Gastroesophageal sphincter (tissue), 4 donors: ENCODE results near the gene SCRN2. TPM values are rescaled to one million over a fixed set of nuclear protein-coding genes. Genes with fewer than 3 reads are reported as not detected.

Experiments
- ATAC-seq: fragments of 150-250 bp; one replicate; pipeline ENCODE4 v1.9.1; 2016; ENCODE audit warnings: mild to moderate bottlenecking, moderate library complexity
- H3K27ac ChIP-seq, 4 donors: fragments of 200-600 bp; sonication (generic) in 3 of 4; 1 replicate in 3 of 4; 2 replicates in 1 of 4; pipeline ENCODE4 v1.5.1; 2016 to 2019
- H3K27me3 ChIP-seq: fragments of 200-600 bp; sonication (generic); one replicate; pipeline ENCODE4 v1.5.1; 2019
- H3K36me3 ChIP-seq, 2 donors: fragments of 200-600 bp; sonication (generic); one replicate each; pipeline ENCODE4 v1.5.1; 2019; ENCODE audit warnings: control low read depth in 1 of 2
- H3K4me1 ChIP-seq, 3 donors: fragments of 200-600 bp; sonication (generic); 1 replicate in 2 of 3; 2 replicates in 1 of 3; pipeline ENCODE4 v1.5.1; 2016 to 2019; ENCODE audit warnings: control low read depth in 2 of 3
- H3K4me3 ChIP-seq, 2 donors: fragments of 200-600 bp; sonication (generic); one replicate each; pipeline ENCODE4 v1.5.1; 2019; ENCODE audit warnings: mild to moderate bottlenecking in 1 of 2, moderate library complexity in 1 of 2
- H3K9me3 ChIP-seq, 3 donors: fragments of 200-600 bp; sonication (generic); one replicate each; pipeline ENCODE4 v1.5.1; 2017 to 2019; ENCODE audit warnings: control low read depth in 2 of 3
- EP300 ChIP-seq: sonication (generic); formaldehyde crosslinking; IDR thresholded peaks from one replicate; pipeline ENCODE4 v1.6.1; 2017; ENCODE audit warnings: antibody characterized with exemption, mild to moderate bottlenecking
- POLR2A ChIP-seq, 2 donors: fragments of 450-650 bp; IDR thresholded peaks; one replicate each; pipeline ENCODE4 v1.6.1; 2017; ENCODE audit warnings: antibody characterized with exemption in 2 of 2, mild to moderate bottlenecking in 2 of 2, moderate library complexity in 1 of 2
- POLR2AphosphoS5 ChIP-seq: sonication (generic); formaldehyde crosslinking; IDR thresholded peaks from one replicate; pipeline ENCODE4 v1.6.1; 2017; ENCODE audit warnings: antibody characterized with exemption
- WGBS, 2 donors: methylation state at CpG; one replicate each; pipeline ENCODE4 v1.1.5; 2018; ENCODE audit warnings: low coverage in 1 of 2; 5-methylcytosine and 5-hydroxymethylcytosine counted together
- total RNA-seq, 4 donors: library from RNA; depleted of rRNA; stranded (reverse); fragments of >200 nt; gene quantifications; one replicate each; pipeline ENCODE4 v1.1.0, GENCODE V29; 2016
- TF ChIP-seq, protein P1 (sequence below), 4 experiments: fragments of 200-600 bp in 2 of 4; fragments of 450-650 bp in 2 of 4; sonication (generic) in 1 of 4; IDR thresholded peaks; one replicate each; pipeline ENCODE4 v1.5.1; 2017 to 2019; ENCODE audit warnings: antibody characterized with exemption in 4 of 4, mild to moderate bottlenecking in 2 of 4, moderate library complexity in 2 of 4

Gene SCRN2
- total RNA-seq, 4 donors from 2014 or later = 17.4 to 28.9 (median 21.8) TPM

DNA sequence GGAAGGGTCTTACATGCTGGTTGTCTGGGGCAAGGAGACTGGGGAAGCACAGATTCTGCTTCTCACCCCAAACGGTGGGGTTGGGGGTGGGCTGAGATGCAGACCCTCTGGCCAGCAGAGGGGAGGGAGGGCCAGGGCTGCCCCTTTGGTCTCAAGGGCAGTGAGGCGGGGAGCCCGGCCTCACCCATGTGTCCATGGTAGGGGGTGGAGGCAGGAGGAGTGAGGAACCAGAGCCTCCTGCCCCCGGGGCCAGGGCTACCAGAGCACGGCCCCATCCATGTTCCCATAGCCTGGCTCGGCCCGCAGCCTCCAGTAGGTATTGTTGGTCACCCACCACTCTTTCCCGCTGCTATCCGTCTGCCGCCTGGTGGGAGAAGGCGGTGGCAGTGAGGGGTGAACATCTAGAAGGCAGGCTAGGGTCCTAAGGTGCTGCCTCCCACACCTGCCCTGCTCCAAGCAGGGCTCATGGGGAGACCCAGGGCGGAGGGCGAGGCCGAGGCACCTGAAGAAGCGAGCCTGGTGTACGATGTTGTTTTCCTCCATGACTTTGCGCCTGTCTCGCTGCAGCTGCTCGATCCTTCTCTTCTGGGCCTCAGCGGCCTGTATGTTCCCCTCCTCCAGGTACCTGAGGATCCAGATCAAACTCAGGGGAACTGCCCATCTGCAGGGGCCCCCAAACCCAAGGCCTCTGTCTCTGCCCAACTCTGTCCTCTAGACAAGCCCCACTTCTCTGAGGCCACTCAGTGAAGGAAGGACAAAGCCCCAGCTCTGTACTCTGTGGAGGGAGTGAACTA lies 32.8 kb downstream of the SCRN2 start:
- no peak for ATAC-seq
- no peaks in the 10 kb centered on the region for H3K9me3 ChIP-seq
- TF ChIP-seq POLR2AphosphoS5 = no peak
- TF ChIP-seq, protein P1, sequence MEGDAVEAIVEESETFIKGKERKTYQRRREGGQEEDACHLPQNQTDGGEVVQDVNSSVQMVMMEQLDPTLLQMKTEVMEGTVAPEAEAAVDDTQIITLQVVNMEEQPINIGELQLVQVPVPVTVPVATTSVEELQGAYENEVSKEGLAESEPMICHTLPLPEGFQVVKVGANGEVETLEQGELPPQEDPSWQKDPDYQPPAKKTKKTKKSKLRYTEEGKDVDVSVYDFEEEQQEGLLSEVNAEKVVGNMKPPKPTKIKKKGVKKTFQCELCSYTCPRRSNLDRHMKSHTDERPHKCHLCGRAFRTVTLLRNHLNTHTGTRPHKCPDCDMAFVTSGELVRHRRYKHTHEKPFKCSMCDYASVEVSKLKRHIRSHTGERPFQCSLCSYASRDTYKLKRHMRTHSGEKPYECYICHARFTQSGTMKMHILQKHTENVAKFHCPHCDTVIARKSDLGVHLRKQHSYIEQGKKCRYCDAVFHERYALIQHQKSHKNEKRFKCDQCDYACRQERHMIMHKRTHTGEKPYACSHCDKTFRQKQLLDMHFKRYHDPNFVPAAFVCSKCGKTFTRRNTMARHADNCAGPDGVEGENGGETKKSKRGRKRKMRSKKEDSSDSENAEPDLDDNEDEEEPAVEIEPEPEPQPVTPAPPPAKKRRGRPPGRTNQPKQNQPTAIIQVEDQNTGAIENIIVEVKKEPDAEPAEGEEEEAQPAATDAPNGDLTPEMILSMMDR (IDR thresholded peaks at IDR 0.05) = no peak
- no peak for TF ChIP-seq EP300
- no peak for TF ChIP-seq POLR2A (IDR thresholded peaks at IDR 0.05)
- peaks cover 0 to 7% (median 0%) of the 10 kb centered on the region in 3 donors for H3K4me1 ChIP-seq
- peaks cover 0 to 61% of the 10 kb centered on the region in 2 donors for H3K36me3 ChIP-seq
- 83% methylated on average over 3 of the region's 20 CpGs; no CpG with 5 or more reads in 1 of the 2 donors for WGBS, 2 donors
- H3K27me3 ChIP-seq = peaks cover 12% of the 10 kb centered on the region
- H3K27ac ChIP-seq = no peak overlapping the region
- no peak overlapping the region for H3K4me3 ChIP-seq

DNA sequence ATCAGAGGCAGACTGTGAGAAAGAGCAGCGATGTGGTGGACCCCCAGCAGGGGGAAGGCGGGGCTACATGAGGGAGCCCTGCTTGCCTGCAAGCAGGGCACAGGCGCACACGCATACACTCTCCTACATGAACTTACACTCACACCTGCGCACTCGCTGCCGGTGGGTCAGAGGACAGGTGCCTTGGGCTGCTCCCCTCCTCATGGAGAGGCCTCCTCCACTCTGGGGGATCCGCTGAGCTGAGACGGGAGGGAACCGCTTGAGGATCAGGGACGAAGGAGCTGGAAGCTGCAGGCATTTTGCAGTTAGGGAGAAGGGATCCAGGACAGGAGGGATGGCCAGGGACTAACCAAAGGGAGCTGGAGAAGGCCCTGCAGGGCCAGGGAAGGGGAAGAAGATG lies 33.7 kb downstream of the SCRN2 start:
- 100% methylated on average over 3 of the region's 11 CpGs; no CpG with 5 or more reads in 1 of the 2 donors for WGBS, 2 donors
- H3K27me3 ChIP-seq = peaks cover 14% of the 10 kb centered on the region
- no peaks in the 10 kb centered on the region for H3K9me3 ChIP-seq
- no peak overlapping the region for H3K27ac ChIP-seq
- TF ChIP-seq POLR2A (IDR thresholded peaks at IDR 0.05) = no peak
- H3K4me3 ChIP-seq = no peak overlapping the region
- peaks cover 0 to 53% of the 10 kb centered on the region in 2 donors for H3K36me3 ChIP-seq
- H3K4me1 ChIP-seq = peaks cover 0 to 7% (median 0%) of the 10 kb centered on the region in 3 donors
- ATAC-seq = no peak

DNA sequence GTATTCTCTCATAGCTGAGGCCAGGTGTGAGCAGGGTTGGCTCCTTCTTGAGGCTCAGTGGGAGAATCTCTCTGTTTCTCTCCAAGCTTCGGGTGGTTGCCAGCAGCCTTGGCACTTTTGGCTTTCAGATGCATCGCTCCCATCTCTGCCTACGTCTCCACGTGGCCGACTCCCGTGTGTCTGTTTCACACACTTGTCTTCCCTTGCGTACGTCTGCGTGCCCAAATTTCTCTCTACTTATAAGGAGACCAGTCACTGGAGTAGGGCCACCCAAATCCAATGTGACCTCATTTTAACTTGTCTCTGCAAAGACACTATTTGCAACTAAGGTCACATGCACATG lies 34.2 kb downstream of the SCRN2 start:
- H3K4me3 ChIP-seq = no peak overlapping the region
- peaks cover 0 to 7% (median 0%) of the 10 kb centered on the region in 3 donors for H3K4me1 ChIP-seq
- TF ChIP-seq POLR2AphosphoS5 (no peak), EP300 (no peak), POLR2A (IDR thresholded peaks at IDR 0.05) (no peak)
- TF ChIP-seq, protein P1 (IDR thresholded peaks at IDR 0.05) = no peak
- peaks cover 0 to 48% of the 10 kb centered on the region in 2 donors for H3K36me3 ChIP-seq
- no peak for ATAC-seq
- H3K27ac ChIP-seq = no peak overlapping the region
- H3K27me3 ChIP-seq = peaks cover 14% of the 10 kb centered on the region
- WGBS, 2 donors = 82 to 84% methylated on average over 9 of the region's 9 CpGs
- H3K9me3 ChIP-seq = no peaks in the 10 kb centered on the region

DNA sequence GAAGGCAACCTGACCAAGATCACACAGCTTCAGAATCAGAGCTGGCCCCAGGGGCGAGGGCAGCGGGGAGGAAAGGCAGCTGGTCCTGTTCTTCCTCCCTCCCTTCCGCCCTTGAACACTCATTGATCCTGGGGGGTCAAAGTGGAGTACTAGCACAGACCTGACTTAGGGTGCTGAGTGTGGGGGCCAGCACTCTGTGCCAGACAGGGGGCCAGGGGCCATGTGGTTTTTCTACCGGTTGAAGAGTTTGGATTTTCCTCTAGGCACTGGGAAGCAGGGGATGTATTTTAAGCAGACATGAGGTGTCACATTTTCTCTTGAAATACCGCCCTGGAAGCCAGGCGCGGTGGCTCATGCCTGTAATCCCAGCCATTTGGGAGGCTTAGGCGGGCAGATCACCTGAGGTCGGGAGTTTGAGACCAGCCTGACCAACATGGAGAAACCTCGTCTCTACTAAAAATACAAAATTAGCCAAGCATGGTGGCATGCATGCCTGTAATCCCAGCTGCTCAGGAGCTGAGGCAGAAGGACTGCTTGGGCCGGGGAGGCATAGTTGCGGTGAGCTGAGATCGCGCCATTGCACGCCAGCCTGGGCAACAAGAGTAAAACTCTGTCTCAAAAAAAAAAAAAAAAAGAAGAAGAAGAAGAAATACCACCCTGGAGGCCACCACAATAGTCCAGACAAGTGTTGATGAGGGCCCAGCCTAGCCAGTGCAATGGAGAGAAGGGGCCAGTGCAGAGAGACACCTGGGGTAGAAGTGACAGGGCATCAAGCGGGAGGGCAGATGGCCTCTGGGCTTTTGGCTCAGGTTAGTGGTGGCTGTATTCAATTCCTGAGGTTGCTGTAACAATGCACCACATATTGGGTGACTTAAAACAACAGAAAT lies 34.8 kb downstream of the SCRN2 start:
- WGBS, 2 donors = 67 to 81% methylated on average over 1 to 4 of the region's 16 CpGs
- H3K4me1 ChIP-seq = peaks cover 0 to 7% (median 0%) of the 10 kb centered on the region in 3 donors
- no peak overlapping the region for H3K4me3 ChIP-seq
- H3K36me3 ChIP-seq = peaks cover 0 to 43% of the 10 kb centered on the region in 2 donors
- H3K9me3 ChIP-seq = no peaks in the 10 kb centered on the region
- H3K27me3 ChIP-seq = peaks cover 14% of the 10 kb centered on the region
- TF ChIP-seq, protein P1 (IDR thresholded peaks at IDR 0.05) = no peak
- TF ChIP-seq POLR2A (IDR thresholded peaks at IDR 0.05) (no peak), POLR2AphosphoS5 (no peak), EP300 (no peak)
- H3K27ac ChIP-seq = no peak overlapping the region
- no peak for ATAC-seq

DNA sequence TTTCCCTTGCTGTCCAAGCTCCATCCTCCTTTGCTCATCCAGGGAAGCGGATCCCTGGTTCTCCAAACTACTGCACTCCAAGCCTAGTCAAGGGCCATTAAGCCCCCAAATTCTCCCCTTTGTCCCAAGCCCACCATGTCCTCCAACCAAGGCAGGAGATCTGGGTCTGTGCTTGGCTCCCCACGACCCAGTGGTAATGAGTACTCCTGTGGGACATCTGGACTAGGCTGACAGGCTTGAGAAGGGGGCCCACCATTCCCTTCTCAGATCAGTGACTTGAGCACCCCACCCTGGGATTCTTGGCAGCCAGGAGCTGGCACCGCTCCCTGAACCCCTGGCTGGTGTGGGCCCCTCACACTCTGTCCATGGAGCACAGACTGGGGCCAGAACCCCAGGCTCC lies 36.6 kb downstream of the SCRN2 start:
- no peak overlapping the region for H3K27ac ChIP-seq
- no peaks in the 10 kb centered on the region for H3K9me3 ChIP-seq
- TF ChIP-seq POLR2AphosphoS5 = no peak
- no peak for TF ChIP-seq EP300
- no peak for TF ChIP-seq POLR2A (IDR thresholded peaks at IDR 0.05)
- TF ChIP-seq, protein P1 (IDR thresholded peaks at IDR 0.05) = no peak
- H3K4me3 ChIP-seq = no peak overlapping the region
- WGBS, 2 donors = 100% methylated on average over 1 of the region's 3 CpGs; no CpG with 5 or more reads in 1 of the 2 donors
- peaks cover 0 to 30% of the 10 kb centered on the region in 2 donors for H3K36me3 ChIP-seq
- ATAC-seq = no peak
- no peaks in the 10 kb centered on the region for H3K4me1 ChIP-seq
- peaks cover 14% of the 10 kb centered on the region for H3K27me3 ChIP-seq
